Thoracic aorta (tissue), 2 donors: Measurements from ENCODE around the gene SWAP70. TPM values are rescaled to one million over a fixed set of nuclear protein-coding genes. Genes with fewer than 3 reads are reported as not detected.
A peak's percentile ranks its signal among the peaks of the same experiment; 100 is the strongest.

Experiments used
- ATAC-seq: fragments of 150-250 bp; one replicate; pipeline ENCODE4 v1.8.0; 2017; ENCODE audit warnings: low read depth; ENCODE audit not compliant: insufficient number of reproducible peaks, low FRiP score
- DNase-seq: peaks from one replicate; pipeline ENCODE4 v3.0.0-alpha.2; 2020; ENCODE audit warnings: low spot score
- H3K27ac ChIP-seq, 2 donors: fragments of 200-600 bp; sonication (generic); 1 replicate in 1 of 2; 2 replicates in 1 of 2; pipeline ENCODE4 v1.5.1; 2016; ENCODE audit warnings: mild to moderate bottlenecking in 2 of 2, moderate library complexity in 2 of 2
- H3K27me3 ChIP-seq: fragments of 200-600 bp; sonication (generic); replicated peaks from 2 replicates; pipeline ENCODE4 v1.6.0; 2016; ENCODE audit warnings: mild to moderate bottlenecking; ENCODE audit not compliant: insufficient read depth
- H3K36me3 ChIP-seq: fragments of 200-600 bp; sonication (generic); one replicate; pipeline ENCODE4 v1.5.1; 2016
- H3K4me1 ChIP-seq, 2 donors: fragments of 200-600 bp; sonication (generic); 1 replicate in 1 of 2; 2 replicates in 1 of 2; pipeline versions ENCODE4 v1.5.1 to v1.6.0; 2016; ENCODE audit warnings: low read depth in 2 of 2, mild to moderate bottlenecking in 1 of 2; ENCODE audit not compliant: control insufficient read depth in 1 of 2
- H3K4me3 ChIP-seq: fragments of 200-600 bp; sonication (generic); 2 replicates; pipeline ENCODE4 v1.5.1; 2016; ENCODE audit warnings: mild to moderate bottlenecking
- H3K9me3 ChIP-seq: fragments of 200-600 bp; sonication (generic); 2 replicates; pipeline ENCODE4 v1.5.1; 2016
- total RNA-seq, 2 donors: library from RNA; depleted of rRNA; stranded (reverse); fragments of >200 nt; gene quantifications; one replicate each; pipeline versions ENCODE4 v1.1.0 to v1.2.3, GENCODE V29; 2016
- TF ChIP-seq, protein P1 (sequence below): fragments of 200-600 bp; sonication (generic); IDR thresholded peaks from one replicate; pipeline ENCODE4 v1.5.1; 2019; ENCODE audit warnings: antibody characterized with exemption

SWAP70 gene
- total RNA-seq, 2 donors from 2014 or later, result 33.4 to 64.6 TPM

DNA sequence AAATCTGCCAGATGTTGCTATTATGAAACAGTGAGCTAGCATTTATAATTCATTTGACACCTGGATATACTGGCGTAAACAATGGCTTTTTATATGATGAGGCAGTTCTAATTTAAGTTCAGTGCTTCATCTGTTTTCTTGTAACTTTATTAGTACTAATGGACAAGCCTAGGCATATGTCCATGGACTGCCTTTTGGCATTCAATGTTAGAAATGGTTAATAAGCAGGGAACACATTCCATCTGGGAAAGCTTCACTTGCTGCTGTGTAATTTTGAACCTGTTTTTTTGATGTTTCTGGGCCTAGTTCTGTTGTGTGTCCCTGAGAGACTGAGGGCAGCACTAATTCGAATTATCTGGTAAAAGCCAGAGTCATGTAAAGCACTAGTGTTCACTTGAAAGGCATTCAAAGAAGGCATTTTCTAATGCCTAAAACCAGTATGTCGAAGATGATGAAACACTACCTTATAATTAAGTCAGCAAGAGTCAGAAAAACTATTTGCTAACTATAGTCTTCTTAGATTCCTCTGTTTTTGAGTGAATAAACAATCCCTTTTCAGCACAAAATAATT is 138.5 kb downstream of the SWAP70 start:
- Histone ChIP-seq H3K36me3 (peaks cover under 1% of the 10 kb centered on the region), H3K4me1 (peaks cover 39 to 69% of the 10 kb centered on the region in 2 donors), H3K27me3 (no peaks in the 10 kb centered on the region), H3K9me3 (no peaks in the 10 kb centered on the region), H3K4me3 (no peak overlapping the region), H3K27ac (peak overlapping the region; percentile 45 to 75)
- DNase-seq (no peak), ATAC-seq (peak; percentile 24)
- TF ChIP-seq, protein P1, sequence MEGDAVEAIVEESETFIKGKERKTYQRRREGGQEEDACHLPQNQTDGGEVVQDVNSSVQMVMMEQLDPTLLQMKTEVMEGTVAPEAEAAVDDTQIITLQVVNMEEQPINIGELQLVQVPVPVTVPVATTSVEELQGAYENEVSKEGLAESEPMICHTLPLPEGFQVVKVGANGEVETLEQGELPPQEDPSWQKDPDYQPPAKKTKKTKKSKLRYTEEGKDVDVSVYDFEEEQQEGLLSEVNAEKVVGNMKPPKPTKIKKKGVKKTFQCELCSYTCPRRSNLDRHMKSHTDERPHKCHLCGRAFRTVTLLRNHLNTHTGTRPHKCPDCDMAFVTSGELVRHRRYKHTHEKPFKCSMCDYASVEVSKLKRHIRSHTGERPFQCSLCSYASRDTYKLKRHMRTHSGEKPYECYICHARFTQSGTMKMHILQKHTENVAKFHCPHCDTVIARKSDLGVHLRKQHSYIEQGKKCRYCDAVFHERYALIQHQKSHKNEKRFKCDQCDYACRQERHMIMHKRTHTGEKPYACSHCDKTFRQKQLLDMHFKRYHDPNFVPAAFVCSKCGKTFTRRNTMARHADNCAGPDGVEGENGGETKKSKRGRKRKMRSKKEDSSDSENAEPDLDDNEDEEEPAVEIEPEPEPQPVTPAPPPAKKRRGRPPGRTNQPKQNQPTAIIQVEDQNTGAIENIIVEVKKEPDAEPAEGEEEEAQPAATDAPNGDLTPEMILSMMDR, result no peak

Other genes with a start within 250 kb of the SWAP70 start
- 10 to 100 TPM; 45.1 to 80.6 TPM for gene ZNF143, start 203.1 kb upstream of the SWAP70 start, total RNA-seq
- 10 to 100 TPM; 36.9 to 44.3 TPM for gene WEE1, start 90.4 kb upstream of the SWAP70 start, total RNA-seq